Uterus (tissue), 4 donors: ENCODE measurements around the gene MUSK. TPM values are rescaled to one million over a fixed set of nuclear protein-coding genes. Genes with fewer than 3 reads are reported as not detected.
"Not testable (repeated sequence)": the region's sequence is repeated elsewhere in the genome, so short reads cannot be mapped to it uniquely, and the experiment has no call there.

Experiments
- DNase-seq, 2 donors: peaks; one replicate each; pipeline ENCODE4 v3.0.0-alpha.2; 2019 to 2020
- H3K27ac ChIP-seq, 2 donors: fragments of 200-600 bp; sonication (generic); 1 replicate in 1 of 2; 2 replicates in 1 of 2; pipeline ENCODE4 v1.5.1; 2016 to 2018
- H3K27me3 ChIP-seq, 2 donors: fragments of 200-600 bp; sonication (generic); one replicate each; pipeline ENCODE4 v1.5.1; 2018 to 2019; ENCODE audit warnings: control low read depth in 1 of 2
- H3K36me3 ChIP-seq, 2 donors: fragments of 200-600 bp; sonication (generic); one replicate each; pipeline ENCODE4 v1.5.1; 2019; ENCODE audit warnings: control low read depth in 1 of 2
- H3K4me1 ChIP-seq, 2 donors: fragments of 200-600 bp; sonication (generic); one replicate each; pipeline ENCODE4 v1.5.1; 2018 to 2019; ENCODE audit warnings: control low read depth in 1 of 2
- H3K4me3 ChIP-seq, 2 donors: fragments of 200-600 bp; sonication (generic); 1 replicate in 1 of 2; 2 replicates in 1 of 2; pipeline ENCODE4 v1.5.1; 2018 to 2019; ENCODE audit warnings: mild to moderate bottlenecking in 1 of 2
- H3K9me3 ChIP-seq, 2 donors: fragments of 200-600 bp; sonication (generic); one replicate each; pipeline ENCODE4 v1.5.1; 2019; ENCODE audit warnings: control low read depth in 1 of 2
- POLR2A ChIP-seq, 2 donors: fragments of 450-650 bp; IDR thresholded peaks; one replicate each; pipeline ENCODE4 v1.6.1; 2016; ENCODE audit warnings: antibody characterized with exemption in 2 of 2, mild to moderate bottlenecking in 1 of 2, moderate library complexity in 1 of 2
- intact Hi-C: fragments of 100-400 bp; cut with DNase I; formaldehyde crosslinking; loops from one replicate; pipeline ENCODE4 v1.15.1; 2023; ENCODE audit warnings: low total_unique reads
- total RNA-seq, 4 donors: library from RNA; depleted of rRNA in 3 of 4; stranded (reverse); fragments of >200 nt in 3 of 4; gene quantifications; one replicate each; pipeline versions ENCODE4 v1.1.0 to v1.2.4, GENCODE V29; 2014 to 2023
- TF ChIP-seq, protein P1 (sequence below), 4 experiments: fragments of 200-600 bp in 2 of 4; fragments of 450-650 bp in 2 of 4; sonication (generic) in 2 of 4; IDR thresholded peaks; one replicate each; pipeline ENCODE4 v1.5.1; 2016 to 2019; ENCODE audit warnings: antibody characterized with exemption in 4 of 4, mild to moderate bottlenecking in 2 of 4, moderate library complexity in 1 of 4
- donor health status: DM: yes; HTN: yes; CAD: no.

MUSK gene
- total RNA-seq, 4 donors from 2014 or later = 11.5 TPM; not detected in 3

- TF ChIP-seq, protein P1, sequence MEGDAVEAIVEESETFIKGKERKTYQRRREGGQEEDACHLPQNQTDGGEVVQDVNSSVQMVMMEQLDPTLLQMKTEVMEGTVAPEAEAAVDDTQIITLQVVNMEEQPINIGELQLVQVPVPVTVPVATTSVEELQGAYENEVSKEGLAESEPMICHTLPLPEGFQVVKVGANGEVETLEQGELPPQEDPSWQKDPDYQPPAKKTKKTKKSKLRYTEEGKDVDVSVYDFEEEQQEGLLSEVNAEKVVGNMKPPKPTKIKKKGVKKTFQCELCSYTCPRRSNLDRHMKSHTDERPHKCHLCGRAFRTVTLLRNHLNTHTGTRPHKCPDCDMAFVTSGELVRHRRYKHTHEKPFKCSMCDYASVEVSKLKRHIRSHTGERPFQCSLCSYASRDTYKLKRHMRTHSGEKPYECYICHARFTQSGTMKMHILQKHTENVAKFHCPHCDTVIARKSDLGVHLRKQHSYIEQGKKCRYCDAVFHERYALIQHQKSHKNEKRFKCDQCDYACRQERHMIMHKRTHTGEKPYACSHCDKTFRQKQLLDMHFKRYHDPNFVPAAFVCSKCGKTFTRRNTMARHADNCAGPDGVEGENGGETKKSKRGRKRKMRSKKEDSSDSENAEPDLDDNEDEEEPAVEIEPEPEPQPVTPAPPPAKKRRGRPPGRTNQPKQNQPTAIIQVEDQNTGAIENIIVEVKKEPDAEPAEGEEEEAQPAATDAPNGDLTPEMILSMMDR (IDR thresholded peaks at IDR 0.05) = no peak
- no peak for TF ChIP-seq POLR2A (IDR thresholded peaks at IDR 0.05)
- H3K36me3 ChIP-seq = no peaks in the 10 kb centered on the region
- H3K4me3 ChIP-seq = no peak overlapping the region
- no peaks in the 10 kb centered on the region for H3K9me3 ChIP-seq
- no peaks in the 10 kb centered on the region for H3K27me3 ChIP-seq
- DNase-seq = no peak
- H3K27ac ChIP-seq = no peak overlapping the region
- intact Hi-C loops = no loop called here
- H3K4me1 ChIP-seq = no peaks in the 10 kb centered on the region
Measured at GRCh38 chr9:110785166-110785565, 116.6 kb downstream of the MUSK start.

DNA sequence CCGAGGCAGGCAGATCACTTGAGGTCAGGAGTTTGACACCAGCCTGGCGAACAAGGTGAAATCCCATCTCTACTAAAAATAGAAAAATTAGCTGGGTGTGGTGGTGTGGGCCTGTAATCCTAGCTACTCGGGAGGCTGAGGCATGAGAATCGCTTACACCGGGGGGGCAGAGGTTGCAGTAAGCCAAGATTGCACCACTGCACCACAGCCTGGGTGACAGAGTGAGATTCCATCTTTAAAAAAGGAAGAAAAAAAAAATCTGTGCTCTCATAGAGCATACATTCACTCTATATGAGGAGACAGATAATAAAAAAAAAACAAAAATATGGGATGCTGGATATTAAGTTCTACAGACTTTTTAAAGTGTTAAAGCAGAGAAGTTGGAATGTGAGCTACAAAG is 119.8 kb downstream of the MUSK start:
- H3K36me3 ChIP-seq, intact Hi-C loops, H3K9me3 ChIP-seq, H3K4me3 ChIP-seq, H3K4me1 ChIP-seq, H3K27ac ChIP-seq, DNase-seq, H3K27me3 ChIP-seq: not testable (repeated sequence)

GRCh38 chr9:110788871-110789270 is 120.3 kb downstream of the MUSK start:
- intact Hi-C loops = no loop called here
- Histone ChIP-seq H3K9me3 (no peaks in the 10 kb centered on the region), H3K4me1 (no peaks in the 10 kb centered on the region), H3K4me3 (no peak overlapping the region), H3K27ac (no peak overlapping the region), H3K36me3 (no peaks in the 10 kb centered on the region), H3K27me3 (no peaks in the 10 kb centered on the region)
- no peak for TF ChIP-seq POLR2A (IDR thresholded peaks at IDR 0.05)
- TF ChIP-seq, protein P1 (IDR thresholded peaks at IDR 0.05) = no peak
- no peak for DNase-seq

- no peak for DNase-seq
- intact Hi-C loops = no loop called here
Measured at GRCh38 chr9:110797611-110798010, 129.0 kb downstream of the MUSK start.

DNA sequence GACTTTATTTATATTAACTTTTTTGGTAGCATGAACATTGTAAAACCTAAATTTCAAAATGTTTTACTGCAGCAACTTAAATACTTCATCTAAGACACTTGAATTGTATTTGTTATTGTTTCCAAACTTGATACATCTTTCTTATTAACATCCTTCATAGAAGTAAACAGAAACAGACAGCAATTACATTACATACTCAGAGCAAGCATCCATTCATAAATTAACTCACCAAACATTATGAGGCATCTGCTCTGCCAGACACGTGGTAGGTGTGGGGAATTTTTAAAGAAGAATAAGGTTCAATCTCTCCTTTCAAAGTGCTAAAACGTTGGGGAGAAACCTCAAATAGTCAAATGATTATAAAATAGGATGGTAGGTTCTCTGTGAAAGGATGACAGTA is 130.8 kb downstream of the MUSK start:
- H3K4me1 ChIP-seq = no peaks in the 10 kb centered on the region
- no peaks in the 10 kb centered on the region for H3K27me3 ChIP-seq
- no peak for DNase-seq
- H3K36me3 ChIP-seq = no peaks in the 10 kb centered on the region
- intact Hi-C loops = no loop called here
- H3K9me3 ChIP-seq = no peaks in the 10 kb centered on the region
- H3K27ac ChIP-seq = no peak overlapping the region
- TF ChIP-seq, protein P1 (IDR thresholded peaks at IDR 0.05) = no peak
- no peak for TF ChIP-seq POLR2A (IDR thresholded peaks at IDR 0.05)
- no peak overlapping the region for H3K4me3 ChIP-seq

More at GRCh38 chr9:110797611-110798010, 129.0 kb downstream of the MUSK start:
- H3K27ac ChIP-seq = no peak overlapping the region
- no peaks in the 10 kb centered on the region for H3K36me3 ChIP-seq
- no peak overlapping the region for H3K4me3 ChIP-seq
- TF ChIP-seq, protein P1 (IDR thresholded peaks at IDR 0.05) = no peak
- no peak for TF ChIP-seq POLR2A (IDR thresholded peaks at IDR 0.05)
- no peaks in the 10 kb centered on the region for H3K27me3 ChIP-seq
- H3K4me1 ChIP-seq = no peaks in the 10 kb centered on the region
- no peaks in the 10 kb centered on the region for H3K9me3 ChIP-seq

GRCh38 chr9:110801426-110801825 is 132.8 kb downstream of the MUSK start:
- intact Hi-C loops = no loop called here
- H3K9me3 ChIP-seq = no peaks in the 10 kb centered on the region
- no peaks in the 10 kb centered on the region for H3K4me1 ChIP-seq
- H3K36me3 ChIP-seq = no peaks in the 10 kb centered on the region
- H3K4me3 ChIP-seq = no peak overlapping the region
- no peaks in the 10 kb centered on the region for H3K27me3 ChIP-seq
- DNase-seq = no peak
- H3K27ac ChIP-seq = no peak overlapping the region
- TF ChIP-seq POLR2A (IDR thresholded peaks at IDR 0.05) = no peak
